ENCODE measurements around the gene CHST15.

Gene CHST15

DNA sequence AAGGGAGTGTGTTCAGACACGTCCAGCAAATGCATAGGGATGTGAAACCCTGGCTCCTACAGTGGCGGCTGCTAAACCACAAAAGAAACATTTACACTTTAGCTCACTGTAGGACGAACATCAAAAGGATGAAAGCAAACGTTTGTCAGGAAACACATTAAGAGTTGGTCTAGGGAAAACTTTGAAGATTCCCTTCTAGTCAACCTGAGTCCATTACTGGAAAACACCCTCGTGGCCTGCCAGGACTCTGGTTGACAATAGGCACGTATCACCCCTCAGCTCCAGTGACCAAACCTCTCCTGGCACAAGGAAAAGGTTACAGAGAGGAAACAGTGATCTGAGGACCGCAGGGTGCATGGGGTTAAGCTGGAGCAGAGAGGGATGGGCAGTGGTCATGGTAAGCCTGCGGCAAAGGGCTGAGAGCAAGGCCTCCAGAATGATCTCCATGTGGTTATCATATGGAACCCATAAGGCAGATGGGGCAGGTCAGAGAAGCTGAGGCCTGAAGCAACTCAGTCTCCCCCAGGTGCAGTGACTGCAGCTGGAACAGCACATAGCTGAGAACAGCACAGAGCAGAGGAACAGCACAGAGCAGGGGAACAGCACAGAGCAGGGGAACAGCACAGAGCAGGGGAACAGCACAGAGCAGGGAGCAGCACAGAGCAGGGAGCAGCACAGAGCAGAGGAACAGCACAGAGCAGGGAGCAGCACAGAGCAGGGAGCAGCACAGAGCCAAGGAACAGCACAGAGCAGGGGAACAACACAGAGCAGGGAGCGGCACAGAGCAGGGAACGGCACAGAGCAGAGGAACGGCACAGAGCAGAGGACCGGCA, 49.9 kb downstream of the CHST15 start:
- no peak for TF ChIP-seq TAF1 (IDR thresholded peaks at IDR 0.05; ENCODE audit: low read depth, low read length)
- TF ChIP-seq POU2F2 (IDR thresholded peaks at IDR 0.05; ENCODE audit: low read depth, low read length), result peak; percentile 76; the same call in 1 of the 2 replicates
- TF ChIP-seq SPI1 (IDR thresholded peaks at IDR 0.05; ENCODE audit: low read depth, low read length), result peak; percentile 89
- peak; percentile 20 for FAIRE-seq
- no peak for DNase-seq (ENCODE audit: insufficient read length, low spot score)

DNA sequence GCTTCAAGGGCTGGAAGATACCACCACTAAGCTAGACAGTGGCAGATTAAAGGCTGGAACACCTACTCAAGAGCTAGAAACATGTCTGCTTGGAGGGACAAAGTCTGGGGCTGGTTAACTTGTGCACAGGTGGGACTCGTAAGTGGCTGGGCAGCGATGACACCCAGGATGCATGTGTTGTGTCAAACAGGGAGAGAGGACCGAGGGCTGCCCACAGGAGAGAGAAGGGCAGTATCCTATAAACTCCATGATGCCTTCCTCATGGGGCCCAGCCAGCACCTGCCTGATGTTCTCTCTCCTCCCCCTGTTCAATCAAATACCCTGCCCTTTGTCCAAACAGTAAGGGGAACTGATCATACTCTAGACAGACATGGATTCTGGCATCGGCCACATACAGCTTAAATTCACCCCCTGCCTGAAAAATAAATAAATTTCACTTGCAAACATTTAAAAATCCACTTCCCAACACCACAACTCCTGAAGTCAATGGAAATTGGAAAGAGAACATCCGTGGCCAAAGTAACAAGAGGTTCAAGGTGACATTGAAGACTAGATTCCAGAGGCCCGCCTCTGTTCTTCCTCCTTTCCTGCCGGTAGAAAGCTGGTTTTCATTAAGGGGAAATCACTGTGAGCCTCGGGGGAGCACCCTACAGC, 50.6 kb downstream of the CHST15 start:
- no peak for FAIRE-seq
- no peak for DNase-seq (ENCODE audit: insufficient read length, low spot score)
- TF ChIP-seq SPI1 (IDR thresholded peaks at IDR 0.05; ENCODE audit: low read depth, low read length) (no peak), POLR2A (IDR thresholded peaks at IDR 0.05; ENCODE audit: low read depth, low read length) (no peak), PAX5 (IDR thresholded peaks at IDR 0.05; ENCODE audit: insufficient read depth, low read length, severe bottlenecking) (no peak), POU2F2 (IDR thresholded peaks at IDR 0.05; ENCODE audit: low read depth, low read length) (no peak), POLR2AphosphoS5 (IDR thresholded peaks at IDR 0.05; ENCODE audit: low read depth, low read length) (no peak), TAF1 (IDR thresholded peaks at IDR 0.05; ENCODE audit: low read depth, low read length) (no peak)

DNA sequence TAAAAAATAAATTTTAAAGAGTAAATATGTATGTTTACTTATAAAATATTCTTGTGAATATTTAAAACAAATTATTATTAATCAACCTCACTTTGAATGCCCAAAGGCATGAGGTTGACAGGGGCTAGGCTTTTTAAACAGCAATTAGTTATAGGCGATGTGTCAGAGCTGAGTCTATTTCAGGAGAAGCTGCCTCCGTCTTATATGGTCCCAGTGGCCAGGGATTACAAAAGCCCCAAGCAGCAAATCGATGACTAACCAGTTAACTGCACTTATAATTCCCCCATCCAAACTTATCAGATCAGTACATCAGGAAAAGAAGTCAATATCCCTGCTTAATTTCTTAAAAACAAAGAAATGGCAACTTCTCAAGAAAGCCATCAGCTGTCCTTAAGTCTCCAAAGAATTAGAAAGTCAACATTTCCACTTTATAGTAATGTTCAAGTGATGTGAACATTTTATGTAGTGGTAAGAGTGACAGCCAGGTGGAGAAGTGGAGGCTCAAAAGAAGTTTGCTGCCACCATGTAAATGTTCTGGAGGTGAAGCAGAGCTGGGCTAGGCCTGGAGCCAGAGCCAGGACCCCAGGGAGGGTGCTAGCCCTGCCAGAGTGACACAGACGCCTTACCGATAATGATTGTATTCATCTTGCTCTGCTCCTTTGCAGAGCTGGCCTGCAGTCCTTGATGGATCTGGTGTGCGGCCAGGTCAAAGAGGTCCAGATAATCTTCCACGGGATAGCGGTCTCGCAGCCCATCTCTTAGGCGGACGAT, 51.5 kb downstream of the CHST15 start:
- TF ChIP-seq SPI1 (IDR thresholded peaks at IDR 0.05; ENCODE audit: low read depth, low read length) (no peak), TAF1 (IDR thresholded peaks at IDR 0.05; ENCODE audit: low read depth, low read length) (no peak), PAX5 (IDR thresholded peaks at IDR 0.05; ENCODE audit: insufficient read depth, low read length, severe bottlenecking) (no peak), POLR2A (IDR thresholded peaks at IDR 0.05; ENCODE audit: low read depth, low read length) (no peak), POU2F2 (IDR thresholded peaks at IDR 0.05; ENCODE audit: low read depth, low read length) (no peak), POLR2AphosphoS5 (IDR thresholded peaks at IDR 0.05; ENCODE audit: low read depth, low read length) (no peak)
- FAIRE-seq, result no peak
- no peak for DNase-seq (ENCODE audit: insufficient read length, low spot score)

DNA sequence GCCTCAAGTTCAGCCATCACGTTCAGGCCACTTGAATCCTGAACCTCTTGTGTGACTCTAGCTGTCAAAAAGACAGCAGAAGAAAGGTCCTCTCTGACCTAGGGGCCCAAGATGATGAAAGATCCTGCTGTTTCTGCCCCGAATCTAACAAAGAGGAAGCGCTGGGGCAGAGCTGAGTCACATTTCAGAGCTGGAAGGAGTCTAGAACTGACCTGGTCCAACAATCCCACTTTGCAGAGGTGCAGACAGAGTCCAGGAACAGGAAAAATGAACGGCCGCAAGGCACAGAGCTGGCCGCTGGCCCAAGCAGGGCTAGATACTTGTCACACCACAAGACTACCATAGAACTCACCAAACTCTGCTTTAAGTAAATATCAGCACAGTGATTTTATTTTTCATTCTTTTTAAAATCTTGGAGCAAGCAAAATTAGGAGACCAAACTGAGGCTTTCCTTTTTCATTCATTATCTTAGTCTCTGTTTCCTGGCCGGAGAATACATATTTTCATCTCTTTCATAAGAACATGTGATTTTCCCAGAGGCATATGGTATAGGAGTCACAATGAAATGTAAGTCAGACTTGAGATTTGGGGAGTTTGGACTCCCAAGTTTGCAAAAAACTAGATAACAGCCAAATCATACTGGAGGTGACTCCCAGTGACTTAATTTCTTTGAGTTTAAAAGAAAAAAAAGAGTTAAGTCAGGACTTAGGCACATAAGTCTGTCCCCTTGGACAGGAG, 52.8 kb downstream of the CHST15 start:
- FAIRE-seq, result no peak
- TF ChIP-seq SPI1 (IDR thresholded peaks at IDR 0.05; ENCODE audit: low read depth, low read length) (0 out of 2 replicates have a peak, but pooled peaks have one; percentile 3), POU2F2 (IDR thresholded peaks at IDR 0.05; ENCODE audit: low read depth, low read length) (no peak)
- no peak for DNase-seq (ENCODE audit: insufficient read length, low spot score)

DNA sequence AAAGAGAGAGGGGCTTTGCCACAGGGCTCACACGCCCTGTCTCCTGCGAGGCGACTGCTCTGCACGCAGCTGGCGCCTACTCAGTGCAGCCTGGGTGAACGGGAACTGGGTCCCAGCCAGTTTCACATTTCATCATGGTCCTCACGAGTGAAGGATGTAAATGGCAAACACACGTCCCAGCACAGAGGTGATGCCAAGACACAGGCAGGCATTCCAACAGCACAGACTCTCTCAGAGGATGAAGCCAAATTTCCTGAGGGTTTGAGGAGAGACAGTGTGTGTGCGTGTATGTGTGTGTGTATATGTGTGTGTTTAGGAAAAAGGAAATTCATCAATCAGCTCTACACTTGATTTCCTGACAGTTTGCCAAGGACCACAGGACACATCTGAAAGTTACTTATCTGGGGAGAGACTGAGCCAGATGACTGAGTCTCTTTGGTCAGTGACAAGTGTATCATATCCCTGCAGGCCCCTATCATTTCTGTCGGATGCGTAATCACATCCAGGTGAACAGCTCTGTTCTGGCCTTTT, 53.9 kb downstream of the CHST15 start:
- FAIRE-seq, result no peak

DNA sequence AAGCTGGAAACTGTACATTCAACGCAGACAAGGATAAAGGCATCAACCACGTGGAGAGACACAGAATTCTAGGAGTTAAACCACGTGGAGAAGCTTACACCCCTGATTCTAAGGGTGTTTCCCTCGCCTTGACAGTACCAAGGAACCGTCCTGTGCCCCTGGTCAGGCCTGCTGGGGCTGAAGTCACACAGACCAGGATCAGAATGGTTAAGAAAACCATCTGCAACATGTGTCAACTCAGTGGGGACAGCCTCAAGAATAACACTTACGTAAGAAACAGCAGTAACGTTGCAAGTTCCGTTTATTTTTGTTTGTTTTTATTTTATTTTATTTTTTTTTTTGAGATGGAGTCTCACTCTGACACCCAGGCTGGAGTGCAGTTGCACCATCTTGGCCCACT, 55.6 kb downstream of the CHST15 start:
- DNase-seq (ENCODE audit: insufficient read length, low spot score) (no peak), FAIRE-seq (no peak)
- TF ChIP-seq POLR2AphosphoS5 (IDR thresholded peaks at IDR 0.05; ENCODE audit: low read depth, low read length), result no peak
- TF ChIP-seq SPI1 (IDR thresholded peaks at IDR 0.05; ENCODE audit: low read depth, low read length), result no peak
- TF ChIP-seq PAX5 (IDR thresholded peaks at IDR 0.05; ENCODE audit: insufficient read depth, low read length, severe bottlenecking), result no peak
- no peak for TF ChIP-seq POU2F2 (IDR thresholded peaks at IDR 0.05; ENCODE audit: low read depth, low read length)
- no peak for TF ChIP-seq TAF1 (IDR thresholded peaks at IDR 0.05; ENCODE audit: low read depth, low read length)

More for the DNA sequence above, 53.9 kb downstream of the CHST15 start:
- no peak for DNase-seq (ENCODE audit: insufficient read length, low spot score)
- no peak for TF ChIP-seq SPI1 (IDR thresholded peaks at IDR 0.05; ENCODE audit: low read depth, low read length)
- TF ChIP-seq POLR2A (IDR thresholded peaks at IDR 0.05; ENCODE audit: low read depth, low read length), result no peak
- TF ChIP-seq TAF1 (IDR thresholded peaks at IDR 0.05; ENCODE audit: low read depth, low read length), result no peak
- no peak for TF ChIP-seq PAX5 (IDR thresholded peaks at IDR 0.05; ENCODE audit: insufficient read depth, low read length, severe bottlenecking)
- no peak for TF ChIP-seq POU2F2 (IDR thresholded peaks at IDR 0.05; ENCODE audit: low read depth, low read length)
- TF ChIP-seq POLR2AphosphoS5 (IDR thresholded peaks at IDR 0.05; ENCODE audit: low read depth, low read length), result no peak

DNA sequence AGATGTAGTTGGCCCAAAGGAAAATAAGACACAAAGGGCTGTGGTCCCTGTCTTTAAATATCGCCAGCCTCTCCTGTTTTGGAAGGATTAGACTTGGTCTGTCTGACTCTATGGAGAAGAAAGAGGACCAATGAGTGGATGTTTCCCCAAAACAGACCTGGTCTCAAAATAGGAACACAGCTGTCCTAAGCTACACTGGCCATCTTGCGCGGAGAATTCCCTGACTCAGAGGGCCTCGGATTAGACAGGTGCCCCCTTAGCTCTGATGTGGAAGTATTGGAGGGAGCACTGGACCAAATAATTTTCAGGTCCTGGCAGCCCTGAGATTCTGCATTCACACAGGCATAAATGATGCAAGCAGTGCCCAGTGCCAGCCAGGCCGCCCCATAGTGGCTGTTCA, 56.1 kb downstream of the CHST15 start:
- FAIRE-seq, result no peak
- no peak for TF ChIP-seq POLR2A (IDR thresholded peaks at IDR 0.05; ENCODE audit: low read depth, low read length)
- TF ChIP-seq POU2F2 (IDR thresholded peaks at IDR 0.05; ENCODE audit: low read depth, low read length), result no peak
- TF ChIP-seq SPI1 (IDR thresholded peaks at IDR 0.05; ENCODE audit: low read depth, low read length), result no peak
- no peak for TF ChIP-seq PAX5 (IDR thresholded peaks at IDR 0.05; ENCODE audit: insufficient read depth, low read length, severe bottlenecking)
- TF ChIP-seq TAF1 (IDR thresholded peaks at IDR 0.05; ENCODE audit: low read depth, low read length), result no peak
- no peak for TF ChIP-seq POLR2AphosphoS5 (IDR thresholded peaks at IDR 0.05; ENCODE audit: low read depth, low read length)
- no peak for DNase-seq (ENCODE audit: insufficient read length, low spot score)

DNA sequence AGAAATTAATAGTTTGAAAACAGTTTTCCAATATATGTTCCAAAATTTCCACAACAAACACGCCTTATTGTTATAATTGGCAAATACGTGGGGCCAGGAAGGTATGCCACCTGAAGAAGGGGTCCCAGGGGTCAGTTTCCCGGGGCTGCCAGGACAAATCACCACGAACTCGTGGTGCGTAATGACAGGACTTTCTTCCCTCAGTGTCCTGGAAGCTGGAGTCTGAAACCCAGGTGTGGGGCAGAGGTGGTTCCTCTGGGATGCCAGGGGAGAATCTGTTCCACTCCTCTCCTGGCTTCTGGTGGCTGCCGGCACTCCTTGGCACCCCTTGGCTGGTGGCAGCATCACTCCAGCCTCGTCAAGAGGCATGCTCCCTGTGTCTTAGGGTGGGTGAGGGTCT, 56.7 kb downstream of the CHST15 start:
- no peak for FAIRE-seq
- no peak for TF ChIP-seq SPI1 (IDR thresholded peaks at IDR 0.05; ENCODE audit: low read depth, low read length)
- no peak for TF ChIP-seq PAX5 (IDR thresholded peaks at IDR 0.05; ENCODE audit: insufficient read depth, low read length, severe bottlenecking)
- no peak for TF ChIP-seq POU2F2 (IDR thresholded peaks at IDR 0.05; ENCODE audit: low read depth, low read length)
- TF ChIP-seq POLR2AphosphoS5 (IDR thresholded peaks at IDR 0.05; ENCODE audit: low read depth, low read length), result no peak
- TF ChIP-seq POLR2A (IDR thresholded peaks at IDR 0.05; ENCODE audit: low read depth, low read length), result no peak
- TF ChIP-seq TAF1 (IDR thresholded peaks at IDR 0.05; ENCODE audit: low read depth, low read length), result no peak
- DNase-seq (ENCODE audit: insufficient read length, low spot score), result no peak

Measured in GM12891 (cell line).